A673 (cell line): ENCODE results near the gene KLHL17. TPM values are rescaled to one million over a fixed set of nuclear protein-coding genes. Genes with fewer than 3 reads are reported as not detected.

Source experiments
- BruUV-seq: library from RNA; stranded (reverse); fragments of 400-500 nt; replicated peaks from 2 replicates; lab custom pipeline; 2021; lab: Mats Ljungman, UMichigan
- CTCF ChIA-PET: fragments of 300-600 bp; sonication (Branson Sonifier 250); formaldehyde crosslinking; loops from one replicate; lab custom pipeline; 2022; ENCODE audit warnings: antibody characterized with exemption; lab: Charles Lee
- POLR2A ChIA-PET: fragments of 300-600 bp; sonication (Branson Sonifier 250); formaldehyde crosslinking; loops from one replicate; lab custom pipeline; 2022; ENCODE audit warnings: antibody characterized with exemption; ENCODE audit not compliant: low non-redundant PET; lab: Charles Lee
- DNase-seq: peaks from one replicate; pipeline ENCODE4 v3.0.0-alpha.2; 2015; ENCODE audit warnings: low spot score
- H3K27ac ChIP-seq: fragments of 200-600 bp; sonication (generic); 2 replicates; pipeline ENCODE4 v1.5.1; 2016; ENCODE audit warnings: mixed run types, low read depth, mild to moderate bottlenecking, mixed read lengths, antibody characterized with exemption, low read length; ENCODE audit not compliant: poor library complexity, severe bottlenecking
- H3K27me3 ChIP-seq: fragments of 200-600 bp; sonication (generic); replicated peaks from 2 replicates; pipeline ENCODE4 v1.6.1; 2017; ENCODE audit warnings: mixed run types, low read depth, mild to moderate bottlenecking, mixed read lengths, antibody characterized with exemption, low read length; ENCODE audit not compliant: insufficient read depth, poor library complexity
- H3K36me3 ChIP-seq: fragments of 200-600 bp; sonication (generic); 2 replicates; pipeline ENCODE4 v1.6.1; 2016; ENCODE audit warnings: mixed run types, mild to moderate bottlenecking, mixed read lengths, antibody characterized with exemption, low read length; ENCODE audit not compliant: insufficient read depth, poor library complexity, severe bottlenecking
- H3K4me1 ChIP-seq: fragments of 200-600 bp; sonication (generic); 2 replicates; pipeline ENCODE4 v1.6.1; 2017; ENCODE audit warnings: mixed run types, mild to moderate bottlenecking, mixed read lengths, antibody characterized with exemption, low read length; ENCODE audit not compliant: insufficient read depth, poor library complexity, severe bottlenecking
- H3K4me3 ChIP-seq: fragments of 200-600 bp; sonication (generic); 2 replicates; pipeline ENCODE4 v1.5.1; 2016; ENCODE audit warnings: low read depth, mixed run types, mild to moderate bottlenecking, mixed read lengths, low read length; ENCODE audit not compliant: poor library complexity, severe bottlenecking
- H3K9me3 ChIP-seq: fragments of 200-600 bp; sonication (generic); 2 replicates; pipeline ENCODE4 v1.6.1; 2016; ENCODE audit warnings: mixed run types, low read depth, mild to moderate bottlenecking, mixed read lengths, antibody characterized with exemption, low read length; ENCODE audit not compliant: poor library complexity, severe bottlenecking
- EZH2 ChIP-seq: fragments of 200-600 bp; sonication (generic); IDR thresholded peaks from 2 replicates; pipeline ENCODE4 v1.6.1; 2017; ENCODE audit warnings: borderline replicate concordance, low read depth, mild to moderate bottlenecking, mixed read lengths, antibody characterized with exemption, low read length; ENCODE audit not compliant: poor library complexity, severe bottlenecking
- intact Hi-C: fragments of 100-400 bp; cut with micrococcal nuclease; formaldehyde crosslinking; loops from one replicate; pipeline ENCODE4 v1.10.0; 2022; ENCODE audit not compliant: unreplicated experiment
- total RNA-seq: library from RNA; stranded (reverse); gene quantifications from 2 replicates; pipeline ENCODE4 v1.2.3, GENCODE V29; 2021
- TF ChIP-seq, protein P1 (sequence below): fragments of 300-800, 200-600 bp; sonication (generic); conservative IDR thresholded peaks from 2 replicates; pipeline ENCODE4 v1.5.1; 2017; ENCODE audit warnings: low read depth, mild to moderate bottlenecking, antibody characterized with exemption, low read length, moderate library complexity, mixed read lengths

KLHL17 gene
- total RNA-seq, 1 experiment from 2014 or later, result 43.3 TPM

- Histone ChIP-seq H3K27me3 (no peaks in the 10 kb centered on the region), H3K36me3 (no peaks in the 10 kb centered on the region), H3K4me1 (peaks cover 31% of the 10 kb centered on the region), H3K9me3 (no peaks in the 10 kb centered on the region), H3K4me3 (no peak overlapping the region), H3K27ac (no peak overlapping the region)
- ChIA-PET POLR2A (no interaction called here), CTCF (no interaction called here)
- intact Hi-C loops, result no loop called here
- BruUV-seq, result no TSS peak
- no peak for DNase-seq
- no peak for TF ChIP-seq EZH2
- TF ChIP-seq, protein P1, sequence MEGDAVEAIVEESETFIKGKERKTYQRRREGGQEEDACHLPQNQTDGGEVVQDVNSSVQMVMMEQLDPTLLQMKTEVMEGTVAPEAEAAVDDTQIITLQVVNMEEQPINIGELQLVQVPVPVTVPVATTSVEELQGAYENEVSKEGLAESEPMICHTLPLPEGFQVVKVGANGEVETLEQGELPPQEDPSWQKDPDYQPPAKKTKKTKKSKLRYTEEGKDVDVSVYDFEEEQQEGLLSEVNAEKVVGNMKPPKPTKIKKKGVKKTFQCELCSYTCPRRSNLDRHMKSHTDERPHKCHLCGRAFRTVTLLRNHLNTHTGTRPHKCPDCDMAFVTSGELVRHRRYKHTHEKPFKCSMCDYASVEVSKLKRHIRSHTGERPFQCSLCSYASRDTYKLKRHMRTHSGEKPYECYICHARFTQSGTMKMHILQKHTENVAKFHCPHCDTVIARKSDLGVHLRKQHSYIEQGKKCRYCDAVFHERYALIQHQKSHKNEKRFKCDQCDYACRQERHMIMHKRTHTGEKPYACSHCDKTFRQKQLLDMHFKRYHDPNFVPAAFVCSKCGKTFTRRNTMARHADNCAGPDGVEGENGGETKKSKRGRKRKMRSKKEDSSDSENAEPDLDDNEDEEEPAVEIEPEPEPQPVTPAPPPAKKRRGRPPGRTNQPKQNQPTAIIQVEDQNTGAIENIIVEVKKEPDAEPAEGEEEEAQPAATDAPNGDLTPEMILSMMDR, result no peak
Observed at GRCh38 chr1:911875-912739, 48.3 kb upstream of the KLHL17 start.

- Histone ChIP-seq H3K4me1 (peaks cover 38% of the 10 kb centered on the region), H3K27me3 (no peaks in the 10 kb centered on the region), H3K27ac (no peak overlapping the region), H3K9me3 (no peaks in the 10 kb centered on the region), H3K36me3 (no peaks in the 10 kb centered on the region), H3K4me3 (no peak overlapping the region)
- POLR2A ChIA-PET, result no interaction called here
- TF ChIP-seq, protein P1, result peak; percentile 28; the same call in 1 of the 2 replicates
- no peak for TF ChIP-seq EZH2
- BruUV-seq, result no TSS peak
- DNase-seq, result peak; percentile 54
- CTCF ChIA-PET, result no interaction called here
- intact Hi-C loops, result no loop called here
Observed at GRCh38 chr1:912740-913301, 47.6 kb upstream of the KLHL17 start.

DNA sequence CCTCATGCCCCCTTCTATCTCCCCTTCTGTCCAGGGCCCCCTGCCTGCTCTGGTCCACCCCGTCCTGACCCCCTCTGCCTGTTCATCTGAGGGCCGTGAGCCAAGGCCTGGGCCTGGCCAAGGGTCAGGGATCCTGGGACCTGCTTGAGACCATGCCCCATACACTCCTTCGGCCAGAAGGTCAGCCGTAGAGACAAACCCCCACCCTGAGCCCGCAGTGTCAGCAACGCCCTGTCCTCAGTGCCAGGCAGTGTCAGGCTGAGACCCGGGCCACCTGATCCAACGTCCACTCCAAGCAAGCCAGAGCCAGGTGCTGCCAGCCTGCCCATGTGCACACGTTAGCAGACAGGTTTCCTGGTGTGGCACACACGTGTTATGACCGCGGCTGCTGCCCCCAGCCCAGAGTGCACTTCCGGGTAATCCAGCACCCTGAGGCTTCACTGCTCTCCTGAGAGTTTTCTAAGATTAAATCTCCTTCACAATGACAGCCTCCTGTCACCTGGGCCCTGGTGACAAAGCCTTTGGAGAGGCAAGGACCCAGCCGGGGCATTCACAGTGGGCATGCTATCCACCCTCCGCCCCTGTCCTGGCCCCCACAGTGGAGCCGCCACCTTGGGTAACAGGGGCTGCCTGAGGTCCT is 46.8 kb upstream of the KLHL17 start:
- ChIA-PET POLR2A (no interaction called here), CTCF (no interaction called here)
- intact Hi-C loops, result no loop called here
- Histone ChIP-seq H3K27ac (no peak overlapping the region), H3K27me3 (no peaks in the 10 kb centered on the region), H3K36me3 (no peaks in the 10 kb centered on the region), H3K9me3 (no peaks in the 10 kb centered on the region), H3K4me3 (no peak overlapping the region), H3K4me1 (peaks cover 38% of the 10 kb centered on the region)
- no peak for TF ChIP-seq EZH2
- TF ChIP-seq, protein P1, result no peak
- no peak for DNase-seq
- BruUV-seq, result no TSS peak
